HuH-7 (cell line): Measurements from ENCODE around the gene HECTD2.
"Not testable (repeated sequence)": the region's sequence is repeated elsewhere in the genome, so short reads cannot be mapped to it uniquely, and the experiment has no call there.

Source experiments
- DNase-seq: peaks from one replicate; pipeline ENCODE4 v3.0.0; 2011; ENCODE audit warnings: low spot score

The HECTD2 gene

GRCh38 chr10:91409869-91410637 lies at the start of gene HECTD2:
Gene HECTD2 (plus strand): TSS chr10:91410344. CDS start chr10:91410439, 95 bp downstream.
- peak; percentile 56 for DNase-seq

- DNase-seq: no peak
Observed at GRCh38 chr10:91360461-91360860, 49.7 kb upstream of the HECTD2 start.

- not testable (repeated sequence) for DNase-seq
Observed at GRCh38 chr10:91365519-91365918, 44.6 kb upstream of the HECTD2 start.

GRCh38 chr10:91366704-91367103 lies 43.4 kb upstream of the HECTD2 start:
- no peak for DNase-seq

GRCh38 chr10:91367127-91367531 lies 43.0 kb upstream of the HECTD2 start:
- DNase-seq: no peak

- DNase-seq: no peak
Observed at GRCh38 chr10:91367558-91367957, 42.6 kb upstream of the HECTD2 start.

- DNase-seq: peak; percentile 12
Observed at GRCh38 chr10:91369978-91370589, 40.1 kb upstream of the HECTD2 start.

- no peak for DNase-seq
Observed at GRCh38 chr10:91374052-91374451, 36.1 kb upstream of the HECTD2 start.

GRCh38 chr10:91378061-91378460 lies 32.1 kb upstream of the HECTD2 start:
- DNase-seq: no peak

GRCh38 chr10:91380873-91381256 lies 29.3 kb upstream of the HECTD2 start:
- DNase-seq: no peak

GRCh38 chr10:91381257-91381891 lies 28.8 kb upstream of the HECTD2 start:
- DNase-seq: no peak

- DNase-seq: no peak
Observed at GRCh38 chr10:91385306-91386085, 24.6 kb upstream of the HECTD2 start.

GRCh38 chr10:91389636-91390512 lies 20.3 kb upstream of the HECTD2 start:
- peak; percentile 27 for DNase-seq

- not testable (repeated sequence) for DNase-seq
Observed at GRCh38 chr10:91390513-91390825, 19.7 kb upstream of the HECTD2 start.

GRCh38 chr10:91391920-91392319 lies 18.2 kb upstream of the HECTD2 start:
- no peak for DNase-seq

GRCh38 chr10:91406322-91406721 lies 3.8 kb upstream of the HECTD2 start:
- no peak for DNase-seq

GRCh38 chr10:91409069-91409868 lies 875 bp upstream of the HECTD2 start:
- DNase-seq: peak; percentile 54

GRCh38 chr10:91410638-91411371 lies 661 bp downstream of the HECTD2 start:
- DNase-seq: no peak

GRCh38 chr10:91411621-91412020 lies 1.5 kb downstream of the HECTD2 start:
- no peak for DNase-seq
